T-helper 9 cell (primary cell): ENCODE results near the gene DVL2.

Experiments used
- DNase-seq: peaks from one replicate; pipeline ENCODE4 v3.0.0-alpha.2; 2020
- total RNA-seq, 2 donors: gene quantifications; one replicate each; lab custom pipeline; 2026; lab: John Stamatoyannopoulos, UW

The DVL2 gene
- 39.6 to 62.1 reads per million in 2 donors for total RNA-seq

GRCh38 chr17:7234083-7234951 lies at the start of gene DVL2:
Gene DVL2 (minus strand): TSS chr17:7234517. CDS start chr17:7234262, 255 bp downstream.
- peak; percentile 92 for DNase-seq

DNA sequence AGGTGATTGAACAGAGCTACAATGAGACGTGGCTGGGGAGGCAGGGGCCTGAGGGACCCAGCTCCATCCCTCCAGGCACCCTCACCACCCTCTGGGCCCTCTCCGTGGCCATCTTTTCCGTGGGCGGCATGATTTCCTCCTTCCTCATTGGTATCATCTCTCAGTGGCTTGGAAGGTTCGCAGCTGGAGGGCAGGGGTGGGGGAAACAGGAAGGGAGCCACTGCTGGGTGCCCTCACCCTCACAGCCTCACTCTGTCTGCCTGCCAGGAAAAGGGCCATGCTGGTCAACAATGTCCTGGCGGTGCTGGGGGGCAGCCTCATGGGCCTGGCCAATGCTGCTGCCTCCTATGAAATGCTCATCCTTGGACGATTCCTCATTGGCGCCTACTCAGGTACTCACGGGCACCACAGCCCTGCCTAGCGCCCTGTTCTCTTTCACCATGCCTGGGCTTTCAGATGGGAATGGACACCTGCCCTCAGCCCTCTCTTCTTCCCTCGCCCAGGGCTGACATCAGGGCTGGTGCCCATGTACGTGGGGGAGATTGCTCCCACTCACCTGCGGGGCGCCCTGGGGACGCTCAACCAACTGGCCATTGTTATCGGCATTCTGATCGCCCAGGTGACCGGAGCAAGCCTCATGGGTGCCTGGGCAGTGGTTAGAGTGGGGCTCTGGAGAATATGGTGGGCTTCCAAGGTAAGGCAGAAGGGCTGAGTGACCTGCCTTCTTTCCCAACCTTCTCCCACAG lies 49.3 kb upstream of the DVL2 start:
- no peak for DNase-seq

DNA sequence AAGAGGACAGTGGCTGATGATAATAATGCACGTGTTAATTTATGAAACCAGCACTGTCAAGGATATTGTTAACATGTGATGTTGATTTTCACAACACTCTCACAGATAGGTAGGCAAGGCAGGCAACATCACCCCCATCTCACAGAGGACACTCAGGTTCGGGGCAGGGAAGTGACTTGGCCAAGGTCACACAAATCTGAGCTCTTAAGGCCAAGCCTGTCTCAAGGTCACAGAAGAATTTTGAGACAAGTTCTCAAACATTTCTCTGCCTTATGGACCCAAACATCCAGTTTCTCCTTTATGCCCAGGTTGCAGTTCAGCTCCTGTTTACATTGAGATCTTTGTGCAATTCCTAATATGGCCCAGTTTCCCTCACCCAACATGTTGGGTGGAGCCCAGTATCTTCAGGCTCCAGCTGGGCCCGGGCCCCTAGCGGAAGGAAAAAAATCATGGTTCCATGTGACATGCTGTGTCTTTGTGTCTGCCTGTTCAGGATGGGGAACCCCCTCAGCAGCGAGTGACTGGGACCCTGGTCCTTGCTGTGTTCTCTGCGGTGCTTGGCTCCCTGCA lies 48.5 kb upstream of the DVL2 start:
- DNase-seq = no peak

- DNase-seq = no peak
Measured at GRCh38 chr17:7281953-7282751, 47.8 kb upstream of the DVL2 start.

DNA sequence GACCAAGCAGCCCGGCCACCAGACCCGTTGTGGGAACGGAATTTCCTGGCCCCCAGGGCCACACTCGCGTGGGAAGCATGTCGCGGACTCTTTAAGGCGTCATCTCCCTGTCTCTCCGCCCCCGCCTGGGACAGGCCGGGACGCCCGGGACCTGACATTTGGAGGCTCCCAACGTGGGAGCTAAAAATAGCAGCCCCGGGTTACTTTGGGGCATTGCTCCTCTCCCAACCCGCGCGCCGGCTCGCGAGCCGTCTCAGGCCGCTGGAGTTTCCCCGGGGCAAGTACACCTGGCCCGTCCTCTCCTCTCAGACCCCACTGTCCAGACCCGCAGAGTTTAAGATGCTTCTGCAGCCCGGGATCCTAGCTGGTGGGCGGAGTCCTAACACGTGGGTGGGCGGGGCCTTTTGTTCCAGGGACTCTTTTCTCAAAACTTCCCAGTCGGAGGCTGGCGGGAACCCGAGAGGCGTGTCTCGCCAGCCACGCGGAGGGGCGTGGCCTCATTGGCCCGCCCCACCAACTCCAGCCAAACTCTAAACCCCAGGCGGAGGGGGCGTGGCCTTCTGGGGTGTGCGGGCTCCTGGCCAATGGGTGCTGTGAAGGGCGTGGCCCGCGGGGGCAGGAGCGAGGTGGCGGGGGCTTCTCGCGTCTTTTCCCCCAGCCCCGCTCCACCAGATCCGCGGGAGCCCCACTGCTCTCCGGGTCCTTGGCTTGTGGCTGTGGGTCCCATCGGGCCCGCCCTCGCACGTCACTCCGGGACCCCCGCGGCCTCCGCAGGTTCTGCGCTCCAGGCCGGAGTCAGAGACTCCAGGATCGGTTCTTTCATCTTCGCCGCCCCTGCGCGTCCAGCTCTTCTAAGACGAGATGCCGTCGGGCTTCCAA lies 47.0 kb upstream of the DVL2 start, which contains the start of gene SLC2A4:
Gene SLC2A4, plus strand, starts transcription at position 645 of the 879 bp plus-strand sequence. Its CDS starts 217 bp downstream, at position 862.
- peak; percentile 68 for DNase-seq

DNA sequence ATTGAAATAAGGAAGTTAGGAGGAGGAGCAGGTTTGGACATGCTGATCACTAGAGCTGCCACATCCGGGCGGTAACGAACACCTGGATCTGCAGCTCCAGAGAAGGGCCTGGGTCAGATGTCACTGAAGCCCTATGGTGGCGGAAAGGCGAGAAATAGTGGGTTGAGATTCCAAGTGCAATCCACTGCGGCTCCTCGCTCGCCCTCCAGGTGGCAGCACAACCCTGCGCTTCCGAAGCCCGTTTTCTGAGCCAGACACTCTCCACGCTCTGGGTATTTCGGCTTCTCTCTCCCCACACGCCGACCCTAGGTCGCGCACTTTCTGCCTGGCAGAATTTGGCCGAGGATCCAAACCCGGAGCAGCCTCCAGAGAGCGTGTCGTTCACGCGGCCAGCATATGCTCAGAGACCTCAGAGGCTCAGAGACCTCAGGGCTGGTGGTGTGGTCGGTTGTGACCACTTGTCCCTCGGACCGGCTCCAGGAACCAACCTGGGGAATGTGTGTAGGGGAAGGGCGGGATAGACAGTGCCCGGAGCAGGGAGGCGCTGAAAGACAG lies 46.3 kb upstream of the DVL2 start:
- DNase-seq = peak; percentile 74

GRCh38 chr17:7279448-7279847 lies 45.1 kb upstream of the DVL2 start:
- no peak for DNase-seq

DNA sequence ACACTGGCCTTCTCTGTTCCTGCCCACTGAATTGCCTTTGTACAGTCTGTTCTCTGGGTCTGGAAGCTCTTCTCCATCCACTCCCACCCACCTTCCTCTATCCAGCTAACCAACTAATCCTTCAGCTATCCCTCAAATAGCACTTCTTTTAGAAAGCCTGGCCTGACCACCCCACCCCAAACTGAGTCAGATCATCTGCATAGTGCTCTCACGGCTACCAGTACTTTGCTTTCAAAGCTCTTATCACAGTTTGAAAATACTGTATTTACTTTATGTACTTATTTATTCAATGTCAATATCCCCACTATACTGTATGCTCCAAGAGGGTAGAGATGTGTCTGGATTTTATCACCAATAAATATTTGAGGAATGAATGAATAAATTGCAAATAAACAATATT lies 32.5 kb upstream of the DVL2 start:
- DNase-seq = no peak

DNA sequence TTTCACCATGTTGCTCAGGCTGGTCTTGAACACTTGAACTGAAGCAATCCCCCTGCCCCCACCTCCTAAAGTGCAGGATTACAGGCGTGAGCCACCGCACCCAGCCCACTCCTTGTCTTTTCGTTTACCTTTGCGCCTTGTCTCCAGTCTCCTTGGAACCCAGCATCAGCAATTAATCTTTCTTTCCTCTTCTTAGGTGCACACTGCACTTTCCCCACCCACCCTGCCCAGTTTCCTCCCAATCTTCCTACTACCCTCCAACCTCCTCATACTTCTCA lies 29.4 kb upstream of the DVL2 start:
- DNase-seq = no peak

DNA sequence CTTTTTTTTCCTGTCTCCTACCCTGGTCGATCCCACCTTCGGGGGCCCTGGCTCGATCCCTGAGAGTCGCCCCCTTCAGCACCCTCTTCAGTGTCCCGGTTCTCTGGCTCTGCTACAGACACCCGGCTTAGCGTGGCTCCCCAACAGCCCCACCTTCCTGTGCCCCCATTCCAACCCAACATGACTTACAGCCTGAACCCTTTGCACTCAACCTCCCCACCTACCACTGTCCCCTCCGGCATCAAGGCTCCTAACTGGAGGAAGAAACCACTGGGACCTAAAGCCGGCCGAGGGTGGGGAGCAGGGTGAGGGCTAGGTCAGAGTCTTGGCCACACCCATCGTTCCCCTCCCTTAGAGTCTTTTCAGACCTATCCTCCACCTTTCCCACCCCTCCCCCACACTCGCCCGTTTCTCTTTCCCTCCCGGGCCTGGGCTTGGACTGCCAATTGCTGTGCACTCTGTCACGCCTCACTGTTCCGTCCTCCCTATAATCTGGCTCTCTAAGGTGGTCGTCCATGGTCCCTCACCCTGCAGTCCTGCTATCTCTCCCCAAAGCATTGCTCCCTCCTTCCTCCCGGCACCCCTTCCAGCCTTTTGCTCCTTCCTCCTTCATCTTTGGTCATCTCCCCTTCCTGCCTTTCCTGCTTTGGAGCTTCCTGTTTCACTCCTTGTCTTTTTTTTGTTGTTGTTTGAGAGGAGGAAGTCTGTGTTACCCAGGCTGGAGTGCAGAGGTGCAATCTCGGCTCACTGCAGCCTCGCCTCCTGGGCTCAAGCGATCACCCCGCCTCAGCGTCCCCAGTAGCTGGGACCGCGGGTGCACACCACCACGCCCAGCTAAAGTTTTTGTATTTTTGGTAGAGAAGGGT lies 28.9 kb upstream of the DVL2 start:
- DNase-seq = no peak

GRCh38 chr17:7262192-7262934 lies 28.0 kb upstream of the DVL2 start, which contains the start of gene CLDN7:
Gene CLDN7 (minus strand): TSS chr17:7262478. CDS start chr17:7262043, 435 bp downstream.
- no peak for DNase-seq

- no peak for DNase-seq
Measured at GRCh38 chr17:7261379-7262191, 27.3 kb upstream of the DVL2 start.

DNA sequence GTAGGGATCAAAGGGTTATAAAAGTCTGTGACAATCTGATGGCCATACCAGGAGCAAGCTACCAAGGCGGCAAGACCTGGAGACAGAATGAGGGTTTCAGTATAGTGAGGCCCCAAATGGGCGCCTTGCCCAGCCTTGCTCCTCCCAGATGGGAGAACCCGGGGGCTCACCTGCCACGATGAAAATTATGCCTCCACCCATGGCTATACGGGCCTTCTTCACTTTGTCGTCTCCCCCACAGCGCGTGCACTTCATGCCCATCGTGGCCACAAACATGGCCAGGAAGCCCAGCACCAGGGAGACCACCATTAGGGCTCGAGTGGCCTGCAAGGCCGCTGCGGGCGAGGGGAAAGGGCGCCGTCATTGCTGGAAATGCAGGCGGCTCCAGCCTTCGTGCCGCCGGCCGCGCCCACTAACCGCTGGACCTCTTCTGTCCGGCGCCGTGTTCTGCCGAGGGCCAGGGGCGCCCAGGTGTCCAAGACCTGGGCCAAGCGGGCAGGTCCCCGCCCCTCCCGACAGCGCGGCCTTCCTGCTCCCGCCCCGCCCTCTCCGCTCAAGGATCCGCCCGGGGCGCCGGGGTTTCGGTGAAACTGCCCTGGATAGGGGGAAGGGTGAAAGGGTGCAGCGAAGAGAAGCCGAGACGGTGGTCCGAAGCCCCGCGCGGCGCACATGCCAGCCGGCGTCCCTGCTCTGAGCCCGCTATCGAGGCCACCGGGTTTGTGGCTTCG lies 26.5 kb upstream of the DVL2 start:
- no peak for DNase-seq

GRCh38 chr17:7260151-7260550 lies 25.8 kb upstream of the DVL2 start:
- DNase-seq = no peak

- DNase-seq = no peak
Measured at GRCh38 chr17:7259555-7259889, 25.2 kb upstream of the DVL2 start.

DNA sequence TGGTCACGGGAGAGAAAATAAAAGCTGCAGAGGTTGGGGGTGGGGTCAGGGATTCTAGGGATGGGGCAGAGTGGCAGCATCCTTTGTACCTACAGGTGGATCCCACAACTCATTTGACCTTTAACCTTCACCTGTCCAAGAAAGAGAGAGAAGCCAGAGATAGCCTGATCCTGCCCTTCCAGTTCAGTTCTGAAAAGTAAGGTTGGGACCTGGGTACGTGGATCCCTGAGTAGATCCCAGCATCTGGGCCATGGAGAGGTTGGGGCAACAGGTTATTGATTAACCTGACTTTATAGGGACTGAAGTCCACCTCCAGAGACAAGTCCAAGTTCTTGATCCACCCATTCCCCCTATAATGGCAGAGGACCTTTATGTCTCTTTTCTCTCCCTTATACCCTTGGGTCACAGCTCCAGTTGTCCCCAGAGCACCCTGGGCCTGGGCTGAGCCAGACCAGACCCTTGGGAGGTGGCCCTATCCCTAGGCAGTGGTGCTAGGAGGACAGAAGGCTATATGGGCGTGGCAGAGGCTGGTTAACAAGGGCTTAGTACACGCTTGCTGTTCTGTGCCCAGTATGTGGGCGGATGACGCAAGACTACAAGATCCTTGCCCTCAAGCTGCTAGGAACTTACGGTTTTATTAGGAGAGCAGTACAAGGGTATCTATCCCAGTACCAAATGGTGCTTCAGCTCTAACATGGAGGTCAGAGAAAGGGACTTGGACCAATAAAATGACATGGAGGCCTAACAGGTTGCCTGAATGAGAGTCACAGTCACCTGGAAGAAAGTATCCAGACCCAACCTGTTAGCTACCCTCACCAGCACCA lies 24.6 kb upstream of the DVL2 start:
- no peak for DNase-seq
